Epidermal melanocyte (primary cell): Measurements from ENCODE around the gene MAU2.

Experiments used
- DNase-seq: peaks from one replicate; pipeline ENCODE4 v3.0.0; 2011; ENCODE audit warnings: low spot score; ENCODE audit not compliant: insufficient read length

The MAU2 gene, protein sequence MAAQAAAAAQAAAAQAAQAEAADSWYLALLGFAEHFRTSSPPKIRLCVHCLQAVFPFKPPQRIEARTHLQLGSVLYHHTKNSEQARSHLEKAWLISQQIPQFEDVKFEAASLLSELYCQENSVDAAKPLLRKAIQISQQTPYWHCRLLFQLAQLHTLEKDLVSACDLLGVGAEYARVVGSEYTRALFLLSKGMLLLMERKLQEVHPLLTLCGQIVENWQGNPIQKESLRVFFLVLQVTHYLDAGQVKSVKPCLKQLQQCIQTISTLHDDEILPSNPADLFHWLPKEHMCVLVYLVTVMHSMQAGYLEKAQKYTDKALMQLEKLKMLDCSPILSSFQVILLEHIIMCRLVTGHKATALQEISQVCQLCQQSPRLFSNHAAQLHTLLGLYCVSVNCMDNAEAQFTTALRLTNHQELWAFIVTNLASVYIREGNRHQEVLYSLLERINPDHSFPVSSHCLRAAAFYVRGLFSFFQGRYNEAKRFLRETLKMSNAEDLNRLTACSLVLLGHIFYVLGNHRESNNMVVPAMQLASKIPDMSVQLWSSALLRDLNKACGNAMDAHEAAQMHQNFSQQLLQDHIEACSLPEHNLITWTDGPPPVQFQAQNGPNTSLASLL

GRCh38 chr19:19320361-19321140 is at the start of gene MAU2, which contains the start of gene SUGP1:
Gene MAU2, plus strand, starts transcription at chr19:19320829. Its CDS starts 31 bp downstream, at chr19:19320860.
Gene SUGP1, minus strand, starts transcription at chr19:19320509. Its CDS starts 13 bp downstream, at chr19:19320496.
- peak; percentile 90 for DNase-seq

DNA sequence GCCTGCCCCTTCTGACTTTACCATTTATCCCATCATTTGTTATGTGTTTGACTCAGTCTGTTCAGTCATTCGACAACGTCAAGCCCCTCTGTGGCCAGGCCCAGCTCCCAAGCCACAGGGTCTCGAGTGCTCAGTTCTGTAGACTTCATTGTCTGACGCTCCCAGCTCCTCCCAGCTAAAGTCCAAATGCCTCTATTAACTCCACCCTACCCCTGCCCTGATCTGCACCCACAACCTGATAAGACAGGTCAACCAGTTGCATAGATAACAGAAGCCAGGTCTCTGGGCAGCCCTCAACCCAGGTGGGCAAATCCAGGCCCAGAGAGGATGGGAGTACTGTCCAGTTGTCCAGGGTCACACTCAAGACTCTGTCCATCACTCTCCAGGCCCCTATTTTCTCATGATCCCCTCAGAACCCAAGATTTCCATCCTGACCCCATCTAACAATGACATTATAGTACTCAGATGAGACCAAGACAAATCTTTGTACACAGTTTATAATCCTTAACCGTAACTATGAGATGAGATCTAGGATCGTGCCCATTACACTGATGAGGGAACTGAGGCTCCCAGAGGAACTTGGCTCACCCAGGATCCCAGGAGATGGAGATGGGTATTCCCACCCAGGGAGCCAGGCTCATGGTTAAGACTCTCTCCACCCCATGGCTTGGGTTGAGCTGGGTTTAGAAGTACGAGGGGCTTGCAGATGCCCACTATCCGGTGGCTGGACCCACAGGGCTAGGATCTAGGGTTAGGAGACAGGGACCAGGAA is 48.6 kb upstream of the MAU2 start:
- DNase-seq: no peak

DNA sequence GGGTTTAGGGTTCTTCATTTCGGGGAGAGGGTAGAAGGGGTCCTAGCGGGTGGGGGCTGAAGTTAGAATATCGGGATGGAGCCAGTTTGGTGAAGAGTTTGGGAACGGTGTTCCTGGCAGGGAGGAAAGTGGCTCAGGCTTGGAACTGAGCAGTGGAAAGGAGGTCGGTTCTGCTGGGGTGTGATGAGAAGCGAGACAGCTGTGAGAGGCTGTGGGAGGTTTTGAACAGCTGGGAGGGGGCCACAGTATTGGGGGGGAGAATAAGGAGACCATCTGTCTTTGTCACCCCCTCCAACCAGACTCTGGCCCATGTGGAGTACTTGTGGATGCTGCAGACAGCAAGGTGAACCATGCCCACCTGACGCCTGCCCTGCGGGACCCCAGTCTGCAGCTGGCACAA is 46.5 kb upstream of the MAU2 start:
- no peak for DNase-seq

- no peak for DNase-seq
Measured at GRCh38 chr19:19274716-19275565, 45.7 kb upstream of the MAU2 start.

GRCh38 chr19:19276386-19276785 is 44.2 kb upstream of the MAU2 start:
- DNase-seq: no peak

- no peak for DNase-seq
Measured at GRCh38 chr19:19276851-19277250, 43.8 kb upstream of the MAU2 start.

DNA sequence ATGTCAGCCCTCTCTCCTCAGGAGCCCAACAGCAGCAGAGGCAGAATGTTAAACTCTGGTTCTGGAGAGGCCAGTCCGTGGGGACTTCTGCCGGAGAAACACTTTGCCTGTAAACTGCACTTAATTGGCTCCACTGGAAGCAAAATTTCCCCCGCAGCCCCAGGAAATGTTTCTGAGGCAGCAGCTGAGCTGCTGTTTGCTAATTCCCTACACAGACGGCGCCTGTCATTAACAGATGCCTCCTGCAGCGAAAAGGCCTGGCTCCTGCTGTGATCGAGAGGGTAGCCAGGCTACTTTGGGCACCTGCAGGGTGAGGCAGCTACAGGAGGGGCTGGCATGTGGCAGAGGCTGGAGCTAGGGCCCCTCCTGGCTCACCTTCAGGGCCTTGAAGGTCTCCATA is 42.3 kb upstream of the MAU2 start:
- no peak for DNase-seq

DNA sequence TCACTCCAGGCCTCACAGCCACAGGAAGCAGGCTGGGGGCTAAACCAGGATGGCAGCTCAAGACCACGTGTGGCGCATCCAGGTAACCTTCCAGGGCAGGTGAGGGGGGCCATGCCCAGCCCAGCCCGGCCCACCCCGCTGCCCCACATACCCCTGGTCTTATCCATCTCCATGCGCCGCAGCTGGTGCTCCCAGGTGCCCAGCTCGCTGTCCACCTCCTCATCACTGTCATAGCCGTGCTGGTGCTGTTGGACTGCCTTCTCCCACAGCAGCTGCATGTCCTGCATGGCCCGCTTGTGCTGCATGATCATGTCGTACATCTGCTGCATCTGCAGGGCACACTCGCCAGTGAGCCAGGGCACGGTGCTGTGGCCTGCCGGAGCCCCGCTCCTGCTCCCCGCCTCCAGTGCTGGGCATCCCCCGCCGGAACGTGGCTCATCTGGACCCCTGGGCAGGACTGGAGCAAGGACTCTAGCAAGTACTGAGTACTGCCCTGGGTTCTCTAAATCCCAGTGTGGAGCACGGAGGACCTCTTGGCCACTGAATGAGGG is 41.5 kb upstream of the MAU2 start:
- no peak for DNase-seq

DNA sequence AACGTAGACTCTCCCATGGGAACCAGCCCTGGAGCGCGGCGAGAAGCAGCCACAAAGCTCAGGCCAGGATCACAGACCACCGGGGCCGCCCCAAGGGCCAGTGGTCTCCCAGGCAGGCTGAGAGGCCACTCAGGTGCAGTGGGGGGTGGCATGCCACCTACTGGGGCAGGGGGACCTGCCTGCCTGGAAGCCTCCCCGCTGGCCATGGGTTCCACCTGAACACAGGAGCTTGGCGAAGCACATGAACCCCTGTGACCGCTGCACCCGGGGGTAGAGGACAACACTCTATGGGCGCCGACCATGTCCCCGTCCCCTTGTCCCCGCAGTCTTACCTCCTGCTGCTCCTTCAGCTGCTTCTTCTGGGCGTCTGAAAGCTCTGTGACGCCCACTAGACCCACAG is 40.8 kb upstream of the MAU2 start:
- no peak for DNase-seq

DNA sequence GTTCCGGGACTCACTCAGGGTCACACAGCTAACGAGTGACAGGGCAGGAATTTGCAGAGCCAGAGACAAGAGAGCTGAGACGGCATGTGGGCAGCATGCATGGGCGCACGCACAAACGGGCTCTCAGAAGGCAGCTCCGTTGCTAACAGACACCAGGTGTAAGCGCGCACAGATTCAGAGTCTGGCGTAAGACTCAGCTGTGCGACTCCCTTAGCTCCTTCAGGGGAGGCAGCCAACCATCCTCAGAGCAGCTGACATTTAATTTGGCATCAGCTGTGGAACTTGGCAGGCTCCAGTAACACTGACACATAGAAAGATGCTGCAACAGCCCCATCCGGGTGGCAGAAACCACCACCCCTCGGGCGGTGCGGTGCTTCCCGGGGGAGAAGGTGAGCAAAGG is 40.1 kb upstream of the MAU2 start:
- no peak for DNase-seq

DNA sequence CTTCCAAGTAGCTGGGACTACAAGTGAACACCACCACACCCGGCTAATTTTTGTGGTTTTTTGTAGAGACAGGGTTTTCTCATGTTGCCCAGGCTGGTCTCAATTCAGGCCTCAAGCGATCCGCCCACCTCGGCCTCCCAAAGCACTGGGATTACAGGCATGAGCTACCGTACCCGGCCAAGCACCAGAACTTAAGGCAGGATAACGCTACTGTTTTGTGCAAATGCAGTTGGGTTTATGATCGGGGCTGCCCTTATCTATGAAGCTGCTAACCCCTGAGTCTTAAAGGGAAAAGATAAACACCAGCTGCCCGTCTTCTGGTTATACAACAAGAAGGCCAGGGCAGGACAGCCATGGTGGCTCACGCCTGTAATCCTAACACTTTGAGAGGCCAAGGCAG is 34.9 kb upstream of the MAU2 start:
- no peak for DNase-seq

DNA sequence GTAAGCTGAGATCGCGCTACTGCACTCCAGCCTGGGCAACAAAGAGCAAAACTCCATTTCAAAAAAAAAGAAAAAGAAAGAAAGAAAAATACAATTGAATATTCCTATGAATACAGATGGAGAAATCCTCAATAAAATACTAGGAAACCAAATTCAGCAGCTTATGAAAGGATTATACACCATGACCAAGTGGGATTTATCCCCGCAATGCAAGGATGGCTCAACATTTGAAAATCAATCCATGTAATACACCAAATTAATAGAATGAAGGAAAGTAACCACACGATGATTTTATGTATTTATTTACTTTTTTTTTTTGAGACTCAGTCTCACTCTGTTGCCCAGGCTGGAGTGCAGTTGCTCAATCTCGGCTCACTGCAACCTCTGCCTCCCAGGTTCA is 28.0 kb upstream of the MAU2 start:
- no peak for DNase-seq

GRCh38 chr19:19294914-19295313 is 25.7 kb upstream of the MAU2 start:
- no peak for DNase-seq

DNA sequence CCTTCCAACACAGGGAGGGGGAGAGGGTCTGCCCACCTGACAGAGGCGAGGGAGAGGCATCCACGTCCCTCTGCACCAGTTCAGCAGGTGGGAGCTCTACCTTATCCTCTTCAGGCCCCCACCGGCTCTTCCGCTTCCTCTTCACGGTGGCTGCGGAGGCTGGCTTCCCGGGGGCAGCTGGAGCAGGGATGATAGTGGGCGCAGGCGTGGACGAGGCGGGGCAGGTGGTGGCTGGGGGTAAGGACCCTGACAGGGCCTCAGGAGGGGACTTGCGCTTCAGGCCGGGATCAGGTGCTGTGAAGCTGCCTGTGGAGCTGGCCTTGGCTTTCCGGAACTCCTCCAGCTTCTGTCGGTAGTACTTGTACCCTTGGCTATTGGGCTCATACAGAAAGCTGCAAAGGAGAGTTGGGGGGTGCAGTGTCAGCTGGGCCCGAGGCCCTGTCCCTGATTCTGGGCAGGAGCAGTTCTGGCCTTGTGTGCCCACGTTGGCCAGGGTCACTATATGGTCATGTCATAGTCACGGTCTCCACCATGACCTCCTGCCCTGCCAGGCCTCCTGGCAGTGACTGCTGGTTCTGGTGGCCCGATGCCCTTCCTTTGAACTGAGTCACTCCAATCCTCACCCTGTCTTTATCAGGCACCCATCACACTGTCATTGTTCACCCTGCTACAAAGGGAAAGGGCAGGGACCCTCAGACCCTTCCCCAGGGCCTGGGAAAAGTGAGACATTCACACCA is 23.5 kb upstream of the MAU2 start:
- no peak for DNase-seq

GRCh38 chr19:19297759-19298158 is 22.9 kb upstream of the MAU2 start:
- no peak for DNase-seq

DNA sequence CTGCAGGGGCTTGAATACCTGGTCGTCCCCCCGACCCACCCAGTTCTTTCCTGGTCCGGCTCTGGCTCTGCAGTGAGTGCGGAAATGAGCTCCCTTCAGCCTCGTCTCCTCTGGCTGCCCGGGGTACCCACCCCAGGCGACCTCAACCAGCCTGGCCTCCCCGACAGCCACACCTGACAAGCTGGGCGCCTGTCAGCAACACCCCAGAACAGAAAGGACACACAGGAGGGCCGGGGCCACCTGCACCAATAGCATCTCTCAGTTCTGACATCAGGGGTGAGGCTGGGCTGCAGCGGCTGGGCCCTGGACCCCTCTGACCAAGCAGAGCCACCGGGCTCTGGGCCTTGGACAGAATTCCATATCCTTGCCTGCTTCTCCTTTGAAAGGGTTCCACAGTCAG is 20.0 kb upstream of the MAU2 start:
- no peak for DNase-seq

GRCh38 chr19:19303411-19303810 is 17.2 kb upstream of the MAU2 start:
- no peak for DNase-seq

DNA sequence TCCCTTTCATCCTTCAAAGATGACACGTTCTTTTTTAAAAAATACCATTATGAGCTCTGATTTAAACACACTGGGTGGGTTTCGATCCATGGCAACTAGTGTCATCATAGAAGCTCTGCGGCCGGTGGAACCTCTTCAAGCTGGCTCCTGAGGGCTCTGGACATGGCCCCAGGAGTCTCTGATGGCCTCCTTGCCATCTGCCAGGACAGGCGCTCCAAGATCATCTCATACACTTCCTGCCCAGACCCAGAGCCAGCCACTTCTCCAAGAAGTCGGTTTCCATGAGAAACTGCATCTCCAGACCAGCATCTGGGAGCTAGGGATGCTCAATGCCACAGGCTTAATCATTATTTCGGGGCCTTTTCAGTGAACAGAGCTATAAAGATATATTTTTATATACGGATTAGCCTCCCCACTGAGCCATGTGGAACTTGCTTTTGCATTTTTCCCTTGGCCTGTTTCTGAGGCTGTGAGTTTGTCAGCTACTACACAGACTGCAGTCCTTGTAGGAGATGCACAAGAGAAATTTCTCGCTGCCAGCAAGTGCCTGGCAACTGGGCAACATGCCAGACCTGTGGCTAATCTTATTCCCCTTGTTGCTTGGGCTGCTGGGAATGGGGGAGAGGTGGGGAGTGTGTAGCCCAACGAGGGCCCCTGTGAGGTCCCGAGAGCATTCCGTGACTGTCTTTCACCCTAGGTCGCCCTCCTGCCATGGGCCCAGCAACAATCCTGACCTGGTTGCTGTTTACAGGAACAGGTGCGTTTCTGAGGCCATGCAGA is 16.3 kb upstream of the MAU2 start:
- no peak for DNase-seq

GRCh38 chr19:19305066-19305465 is 15.6 kb upstream of the MAU2 start:
- DNase-seq: no peak
